ENCODE data around the gene PPP1R37.

The PPP1R37 gene

DNA sequence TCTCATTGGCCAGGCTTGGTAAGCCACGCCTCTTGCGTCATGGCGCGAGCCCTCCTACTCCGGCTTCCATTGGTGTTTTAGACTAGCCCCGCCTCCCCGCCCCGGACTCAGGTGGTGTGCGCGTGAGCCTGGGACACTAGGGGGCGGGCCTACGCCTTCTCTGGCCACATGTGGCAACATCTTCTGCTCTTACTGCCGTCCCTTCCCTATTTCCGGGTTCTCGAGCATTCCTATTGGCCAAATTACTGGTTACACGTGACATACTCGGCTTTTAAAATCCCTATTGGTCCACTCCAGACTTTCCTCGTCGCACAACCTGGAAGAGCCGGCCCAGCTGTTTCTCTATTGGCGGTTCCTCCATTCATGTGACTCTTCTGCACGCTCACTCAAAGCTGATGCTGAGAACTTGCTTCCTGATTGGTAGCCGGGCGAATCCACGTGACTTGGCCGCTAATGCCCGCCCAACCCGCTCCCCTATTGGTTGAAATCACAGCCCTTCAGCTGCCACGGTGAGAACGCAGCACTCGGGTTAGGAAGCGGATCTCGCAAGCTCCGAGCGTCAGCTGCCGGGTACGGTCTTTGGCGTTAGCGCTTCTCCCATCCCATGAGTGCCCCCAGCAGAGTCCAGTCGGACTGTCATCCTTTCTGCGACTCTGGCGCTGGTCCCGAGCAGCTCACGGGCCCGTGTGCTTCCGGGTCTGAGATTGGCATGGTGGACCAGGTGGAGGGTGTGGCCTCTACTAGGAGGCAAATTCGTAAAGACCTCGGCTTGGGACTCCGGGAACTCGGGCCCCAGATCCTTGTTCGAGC, 85.5 kb downstream of the PPP1R37 start, which contains the start of gene BLOC1S3:
Gene BLOC1S3 (plus strand): TSS at position 523 of the 810 bp plus-strand sequence. CDS start 513 bp downstream, outside the sequence.
- Histone ChIP-seq H3K18ac (ENCODE audit: low read depth in 1 of 2, low read length in 2 of 2) (peak within 1 kb of the TSS; percentile 40 to 87), H2AK5ac (ENCODE audit: low read length, severe bottlenecking) (no peak within 1 kb of the TSS), H3K14ac (ENCODE audit: low read length in 2 of 2) (peak within 1 kb of the TSS in 1 of 2 experiments; percentile 86), H2BK12ac (ENCODE audit: low read length in 2 of 2) (peak within 1 kb of the TSS in 1 of 2 experiments; percentile 19), H3K4ac (ENCODE audit: low read depth in 1 of 2, low read length in 2 of 2) (peak within 1 kb of the TSS; percentile 75 to 83), H3K36me3 (ENCODE audit: control insufficient read depth in 1 of 2, insufficient read depth in 2 of 2, low read depth in 1 of 2, low read length in 2 of 2) (peaks cover 3 to 15% of the 10 kb centered on the region in 2 experiments), H2BK5ac (ENCODE audit: low read depth, low read length, poor library complexity, severe bottlenecking) (peak within 1 kb of the TSS; percentile 53), H3K23ac (ENCODE audit: low read length in 2 of 2) (peak within 1 kb of the TSS in 1 of 2 experiments; percentile 98), H3K27ac (ENCODE audit: low read length, poor library complexity, severe bottlenecking) (peak within 1 kb of the TSS; percentile 92), H3K9me3 (ENCODE audit: control insufficient read depth, low read length) (no peaks in the 10 kb centered on the region), H3K79me1 (replicated peaks; ENCODE audit: low read length, poor library complexity, severe bottlenecking) (peaks cover 28% of the 10 kb centered on the region), H3K4me2 (ENCODE audit: low read length, poor library complexity, severe bottlenecking) (peak within 1 kb of the TSS; percentile 94), H2BK15ac (ENCODE audit: low read depth, poor library complexity, severe bottlenecking) (peak within 1 kb of the TSS; percentile 78), H4K8ac (ENCODE audit: low read length) (peak within 1 kb of the TSS; percentile 76), H3K4me3 (ENCODE audit: insufficient read depth in 1 of 2, low read depth in 1 of 2, low read length in 2 of 2) (peak within 1 kb of the TSS; percentile 81 to 99), H3K9ac (ENCODE audit: low read length) (peak within 1 kb of the TSS; percentile 98), H3K27me3 (ENCODE audit: control insufficient read depth in 1 of 2, insufficient read depth in 1 of 2, low read length in 2 of 2) (no peaks in the 10 kb centered on the region), H3K4me1 (ENCODE audit: control insufficient read depth, insufficient read depth, low read depth, low read length) (peaks cover 32% of the 10 kb centered on the region), H2BK120ac (ENCODE audit: low read depth, low read length) (no peak within 1 kb of the TSS), H4K91ac (ENCODE audit: low read length) (peak within 1 kb of the TSS; percentile 80), H2AFZ (ENCODE audit: low read depth, low read length) (peak within 1 kb of the TSS; percentile 79)
- WGBS, result under 1% methylated on average over 51 of the region's 51 CpGs
- DNase-seq, result peak; percentile 100

DNA sequence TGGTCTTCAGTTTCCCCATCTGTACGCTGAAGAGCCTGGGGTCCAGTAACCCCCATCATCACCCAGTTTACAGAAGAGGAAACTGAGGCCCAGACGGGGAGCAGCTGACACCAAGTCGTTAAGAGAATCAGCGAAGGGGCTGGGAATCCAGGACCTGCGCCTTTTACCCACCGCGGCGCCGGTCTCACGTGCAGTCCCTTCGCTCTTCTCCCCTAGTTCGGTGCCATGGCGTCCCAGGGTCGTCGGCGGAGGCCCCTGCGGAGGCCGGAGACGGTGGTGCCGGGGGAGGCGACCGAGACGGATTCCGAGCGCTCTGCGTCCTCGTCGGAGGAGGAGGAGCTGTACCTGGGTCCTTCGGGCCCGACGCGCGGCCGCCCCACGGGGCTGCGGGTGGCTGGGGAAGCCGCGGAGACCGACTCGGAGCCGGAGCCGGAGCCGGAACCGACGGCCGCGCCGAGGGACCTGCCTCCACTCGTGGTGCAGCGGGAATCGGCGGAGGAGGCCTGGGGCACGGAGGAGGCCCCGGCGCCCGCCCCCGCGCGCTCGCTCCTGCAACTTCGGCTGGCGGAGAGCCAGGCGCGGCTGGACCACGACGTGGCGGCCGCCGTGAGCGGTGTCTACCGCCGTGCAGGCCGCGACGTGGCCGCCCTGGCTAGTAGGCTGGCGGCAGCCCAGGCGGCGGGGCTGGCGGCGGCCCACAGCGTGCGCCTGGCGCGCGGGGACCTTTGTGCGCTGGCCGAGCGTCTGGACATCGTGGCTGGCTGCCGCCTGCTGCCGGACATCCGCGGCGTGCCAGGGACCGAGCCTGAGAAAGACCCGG, 86.3 kb downstream of the PPP1R37 start:
- Histone ChIP-seq H3K4me3 (ENCODE audit: insufficient read depth in 1 of 2, low read depth in 1 of 2, low read length in 2 of 2) (peak overlapping the region; percentile 79 to 99), H4K8ac (ENCODE audit: low read length) (peak overlapping the region; percentile 62), H2BK15ac (ENCODE audit: low read depth, poor library complexity, severe bottlenecking) (peak overlapping the region; percentile 54), H3K27me3 (ENCODE audit: control insufficient read depth in 1 of 2, insufficient read depth in 1 of 2, low read length in 2 of 2) (no peaks in the 10 kb centered on the region), H3K4me2 (ENCODE audit: low read length, poor library complexity, severe bottlenecking) (peak overlapping the region; percentile 94), H4K91ac (ENCODE audit: low read length) (peak overlapping the region; percentile 80), H3K9me3 (ENCODE audit: control insufficient read depth, low read length) (no peaks in the 10 kb centered on the region), H3K4me1 (ENCODE audit: control insufficient read depth, insufficient read depth, low read depth, low read length) (peaks cover 23% of the 10 kb centered on the region), H3K14ac (ENCODE audit: low read length in 2 of 2) (peak overlapping the region in 1 of 2 experiments; percentile 72), H3K79me1 (replicated peaks; ENCODE audit: low read length, poor library complexity, severe bottlenecking) (peaks cover 27% of the 10 kb centered on the region), H3K36me3 (ENCODE audit: control insufficient read depth in 1 of 2, insufficient read depth in 2 of 2, low read depth in 1 of 2, low read length in 2 of 2) (peaks cover 3 to 15% of the 10 kb centered on the region in 2 experiments), H2AK5ac (ENCODE audit: low read length, severe bottlenecking) (no peak overlapping the region), H3K18ac (ENCODE audit: low read depth in 1 of 2, low read length in 2 of 2) (peak overlapping the region; percentile 40 to 87), H2AFZ (ENCODE audit: low read depth, low read length) (peak overlapping the region; percentile 79), H2BK120ac (ENCODE audit: low read depth, low read length) (no peak overlapping the region), H3K27ac (ENCODE audit: low read length, poor library complexity, severe bottlenecking) (peak overlapping the region; percentile 92), H2BK12ac (ENCODE audit: low read length in 2 of 2) (peak overlapping the region in 1 of 2 experiments; percentile 19), H3K9ac (ENCODE audit: low read length) (peak overlapping the region; percentile 94), H3K4ac (ENCODE audit: low read depth in 1 of 2, low read length in 2 of 2) (peak overlapping the region; percentile 75 to 83), H2BK5ac (ENCODE audit: low read depth, low read length, poor library complexity, severe bottlenecking) (peak overlapping the region; percentile 53), H3K23ac (ENCODE audit: low read length in 2 of 2) (peak overlapping the region in 1 of 2 experiments; percentile 98)
- WGBS, result 3% methylated on average over 59 of the region's 97 CpGs
- DNase-seq, result peak; percentile 52

DNA sequence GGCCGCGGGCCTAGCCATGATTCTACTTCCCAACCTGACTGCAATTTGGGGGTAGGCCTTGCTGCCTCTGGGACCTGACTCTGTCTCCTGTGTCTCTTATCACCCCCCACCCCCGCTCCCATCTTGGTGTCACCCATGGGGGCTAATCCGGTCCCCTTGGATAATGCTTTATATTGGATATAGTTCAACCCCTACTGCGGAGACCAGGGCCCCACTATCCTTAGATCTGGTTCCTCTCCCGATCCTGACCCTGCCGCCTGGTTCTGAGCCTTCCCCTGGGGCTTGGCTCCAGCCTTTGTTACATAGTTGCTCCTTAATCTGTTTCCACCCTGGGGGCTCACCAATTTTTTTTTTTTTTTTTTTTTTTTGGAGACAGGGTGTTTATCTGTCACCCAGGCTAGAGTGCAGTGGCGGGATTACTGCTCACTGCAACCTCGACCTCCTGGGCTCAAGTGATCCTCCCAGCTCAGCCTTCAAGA, 87.0 kb downstream of the PPP1R37 start:
- Histone ChIP-seq H2BK5ac (ENCODE audit: low read depth, low read length, poor library complexity, severe bottlenecking) (no peak overlapping the region), H3K4me2 (ENCODE audit: low read length, poor library complexity, severe bottlenecking) (peak overlapping the region; percentile 94), H3K23ac (ENCODE audit: low read length in 2 of 2) (peak overlapping the region in 1 of 2 experiments; percentile 98), H3K36me3 (ENCODE audit: control insufficient read depth in 1 of 2, insufficient read depth in 2 of 2, low read depth in 1 of 2, low read length in 2 of 2) (peaks cover 3 to 15% of the 10 kb centered on the region in 2 experiments), H3K14ac (ENCODE audit: low read length in 2 of 2) (peak overlapping the region in 1 of 2 experiments; percentile 72), H4K8ac (ENCODE audit: low read length) (peak overlapping the region; percentile 7), H2AK5ac (ENCODE audit: low read length, severe bottlenecking) (no peak overlapping the region), H3K4me3 (ENCODE audit: insufficient read depth in 1 of 2, low read depth in 1 of 2, low read length in 2 of 2) (peak overlapping the region; percentile 79 to 99), H2AFZ (ENCODE audit: low read depth, low read length) (no peak overlapping the region), H4K91ac (ENCODE audit: low read length) (peak overlapping the region; percentile 80), H2BK12ac (ENCODE audit: low read length in 2 of 2) (no peak overlapping the region), H3K9ac (ENCODE audit: low read length) (peak overlapping the region; percentile 94), H3K9me3 (ENCODE audit: control insufficient read depth, low read length) (no peaks in the 10 kb centered on the region), H3K4me1 (ENCODE audit: control insufficient read depth, insufficient read depth, low read depth, low read length) (peaks cover 21% of the 10 kb centered on the region), H3K27me3 (ENCODE audit: control insufficient read depth in 1 of 2, insufficient read depth in 1 of 2, low read length in 2 of 2) (no peaks in the 10 kb centered on the region), H3K18ac (ENCODE audit: low read depth in 1 of 2, low read length in 2 of 2) (peak overlapping the region in 1 of 2 experiments; percentile 87), H2BK120ac (ENCODE audit: low read depth, low read length) (no peak overlapping the region), H3K79me1 (replicated peaks; ENCODE audit: low read length, poor library complexity, severe bottlenecking) (peaks cover 27% of the 10 kb centered on the region), H3K27ac (ENCODE audit: low read length, poor library complexity, severe bottlenecking) (no peak overlapping the region), H2BK15ac (ENCODE audit: low read depth, poor library complexity, severe bottlenecking) (no peak overlapping the region), H3K4ac (ENCODE audit: low read depth in 1 of 2, low read length in 2 of 2) (peak overlapping the region; percentile 27 to 83)
- no peak for DNase-seq
- 69% methylated on average over 9 of the region's 9 CpGs for WGBS

Data from mesenchymal stem cell (in vitro differentiated cells and primary cell).